Measurements from ENCODE around the gene SYNJ1.
"Not testable (repeated sequence)": the region's sequence is repeated elsewhere in the genome, so short reads cannot be mapped to it uniquely, and the experiment has no call there.

The SYNJ1 gene, protein sequence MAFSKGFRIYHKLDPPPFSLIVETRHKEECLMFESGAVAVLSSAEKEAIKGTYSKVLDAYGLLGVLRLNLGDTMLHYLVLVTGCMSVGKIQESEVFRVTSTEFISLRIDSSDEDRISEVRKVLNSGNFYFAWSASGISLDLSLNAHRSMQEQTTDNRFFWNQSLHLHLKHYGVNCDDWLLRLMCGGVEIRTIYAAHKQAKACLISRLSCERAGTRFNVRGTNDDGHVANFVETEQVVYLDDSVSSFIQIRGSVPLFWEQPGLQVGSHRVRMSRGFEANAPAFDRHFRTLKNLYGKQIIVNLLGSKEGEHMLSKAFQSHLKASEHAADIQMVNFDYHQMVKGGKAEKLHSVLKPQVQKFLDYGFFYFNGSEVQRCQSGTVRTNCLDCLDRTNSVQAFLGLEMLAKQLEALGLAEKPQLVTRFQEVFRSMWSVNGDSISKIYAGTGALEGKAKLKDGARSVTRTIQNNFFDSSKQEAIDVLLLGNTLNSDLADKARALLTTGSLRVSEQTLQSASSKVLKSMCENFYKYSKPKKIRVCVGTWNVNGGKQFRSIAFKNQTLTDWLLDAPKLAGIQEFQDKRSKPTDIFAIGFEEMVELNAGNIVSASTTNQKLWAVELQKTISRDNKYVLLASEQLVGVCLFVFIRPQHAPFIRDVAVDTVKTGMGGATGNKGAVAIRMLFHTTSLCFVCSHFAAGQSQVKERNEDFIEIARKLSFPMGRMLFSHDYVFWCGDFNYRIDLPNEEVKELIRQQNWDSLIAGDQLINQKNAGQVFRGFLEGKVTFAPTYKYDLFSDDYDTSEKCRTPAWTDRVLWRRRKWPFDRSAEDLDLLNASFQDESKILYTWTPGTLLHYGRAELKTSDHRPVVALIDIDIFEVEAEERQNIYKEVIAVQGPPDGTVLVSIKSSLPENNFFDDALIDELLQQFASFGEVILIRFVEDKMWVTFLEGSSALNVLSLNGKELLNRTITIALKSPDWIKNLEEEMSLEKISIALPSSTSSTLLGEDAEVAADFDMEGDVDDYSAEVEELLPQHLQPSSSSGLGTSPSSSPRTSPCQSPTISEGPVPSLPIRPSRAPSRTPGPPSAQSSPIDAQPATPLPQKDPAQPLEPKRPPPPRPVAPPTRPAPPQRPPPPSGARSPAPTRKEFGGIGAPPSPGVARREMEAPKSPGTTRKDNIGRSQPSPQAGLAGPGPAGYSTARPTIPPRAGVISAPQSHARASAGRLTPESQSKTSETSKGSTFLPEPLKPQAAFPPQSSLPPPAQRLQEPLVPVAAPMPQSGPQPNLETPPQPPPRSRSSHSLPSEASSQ (N-terminal part only)

DNA sequence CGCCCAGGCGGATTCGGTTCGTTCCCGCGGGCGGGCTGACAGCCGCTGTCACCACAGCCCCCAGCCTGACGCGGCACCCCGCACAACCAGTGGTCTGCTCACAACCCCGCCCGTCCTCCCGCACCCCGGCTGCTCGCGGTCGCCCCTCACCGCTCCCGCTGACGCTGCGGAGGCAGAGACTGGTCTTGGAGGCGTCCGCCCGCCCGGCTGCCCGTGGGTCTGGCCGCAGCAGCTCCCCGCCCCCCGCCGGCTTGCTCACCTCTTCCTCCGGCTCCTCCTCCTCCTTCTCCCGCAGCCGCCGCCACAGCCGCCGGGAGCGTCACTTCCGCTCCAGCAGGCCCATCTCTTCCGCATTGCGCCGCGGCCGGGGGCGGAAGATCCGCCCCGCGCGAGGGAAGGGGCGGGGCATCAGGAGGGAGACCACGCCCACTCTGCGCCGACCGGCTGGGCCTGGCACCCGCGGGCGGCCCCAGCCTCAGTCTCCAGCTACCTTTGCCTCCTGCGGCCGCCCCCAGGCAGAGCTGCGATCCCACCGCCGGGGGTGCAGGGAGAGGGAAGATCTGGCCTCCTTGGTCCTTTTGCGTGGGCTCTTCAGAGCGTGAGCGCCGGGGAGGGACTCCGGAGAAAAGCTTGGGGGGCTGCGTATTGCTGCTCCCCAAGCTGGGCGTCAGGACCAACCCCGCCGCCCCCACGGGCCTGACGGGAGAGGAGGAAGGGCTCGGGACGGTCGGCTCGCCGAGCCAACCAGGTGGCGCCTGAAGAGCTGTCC is at the start of gene SYNJ1:
Gene SYNJ1 (minus strand): TSS at position 327 of the 769 bp plus-strand sequence. CDS start 1,118 bp downstream, outside the sequence.
- Histone ChIP-seq H3K27me3 (replicated peaks; ENCODE audit: control insufficient read depth, insufficient read depth, low read length) (no peaks in the 10 kb centered on the region), H3K9me3 (ENCODE audit: control insufficient read depth, low read length) (no peaks in the 10 kb centered on the region), H3K9ac (ENCODE audit: low read length) (peak within 1 kb of the TSS; percentile 90), H3K4me3 (ENCODE audit: low read length) (peak within 1 kb of the TSS; percentile 93), H3K4me1 (ENCODE audit: control insufficient read depth, insufficient read depth, low read length) (peaks cover 7% of the 10 kb centered on the region), H3K36me3 (ENCODE audit: control insufficient read depth, insufficient read depth, low read length, severe bottlenecking) (peaks cover 5% of the 10 kb centered on the region)
- peak; percentile 99 for DNase-seq (ENCODE audit: low read depth)

DNA sequence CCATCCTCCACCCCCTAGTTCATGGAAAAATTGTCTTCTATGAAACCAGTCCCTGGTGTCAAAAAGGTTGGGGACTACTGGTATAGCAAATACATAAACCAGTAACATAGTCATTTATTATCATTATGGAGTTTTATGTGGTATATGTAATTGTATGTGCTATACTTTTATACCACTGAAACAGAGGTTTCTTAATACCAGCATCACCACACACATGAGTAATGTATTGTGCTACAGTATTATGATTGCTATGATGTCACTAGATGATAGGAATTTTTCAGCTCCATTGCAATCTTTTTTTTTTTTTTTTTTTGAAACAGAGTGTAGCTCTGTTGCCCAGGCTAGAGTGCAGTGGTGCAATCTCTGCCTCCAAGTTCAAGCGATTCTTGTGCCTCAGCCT is 49.5 kb upstream of the SYNJ1 start:
- DNase-seq (ENCODE audit: low read depth) = no peak
- peaks cover 6% of the 10 kb centered on the region for H3K4me1 ChIP-seq (ENCODE audit: control insufficient read depth, insufficient read depth, low read length)
- H3K4me3 ChIP-seq (ENCODE audit: low read length) = no peak overlapping the region
- H3K36me3 ChIP-seq (ENCODE audit: control insufficient read depth, insufficient read depth, low read length, severe bottlenecking) = no peaks in the 10 kb centered on the region
- no peak overlapping the region for H3K9ac ChIP-seq (ENCODE audit: low read length)
- H3K27me3 ChIP-seq (replicated peaks; ENCODE audit: control insufficient read depth, insufficient read depth, low read length) = no peaks in the 10 kb centered on the region
- H3K9me3 ChIP-seq (ENCODE audit: control insufficient read depth, low read length) = no peaks in the 10 kb centered on the region

DNA sequence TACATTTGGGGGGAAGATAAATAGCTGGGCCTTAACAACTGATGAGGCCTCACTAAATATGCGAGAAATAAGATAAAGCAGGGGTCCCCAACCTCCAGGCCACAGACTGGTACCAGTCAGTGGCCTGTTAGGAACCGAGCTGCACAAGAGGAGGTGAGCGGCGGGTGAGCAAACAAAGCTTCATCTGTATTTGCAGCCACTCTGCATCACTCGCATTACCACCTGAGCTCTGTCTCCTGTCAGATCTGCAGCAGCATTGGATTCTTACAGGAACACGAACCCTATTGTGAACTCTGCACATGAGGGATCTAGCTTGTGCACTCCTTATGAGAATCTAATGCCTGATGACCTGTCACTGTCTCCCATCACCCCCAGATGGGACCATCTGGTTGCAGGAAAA is 48.9 kb upstream of the SYNJ1 start:
- H3K4me3 ChIP-seq (ENCODE audit: low read length) = no peak overlapping the region

DNA sequence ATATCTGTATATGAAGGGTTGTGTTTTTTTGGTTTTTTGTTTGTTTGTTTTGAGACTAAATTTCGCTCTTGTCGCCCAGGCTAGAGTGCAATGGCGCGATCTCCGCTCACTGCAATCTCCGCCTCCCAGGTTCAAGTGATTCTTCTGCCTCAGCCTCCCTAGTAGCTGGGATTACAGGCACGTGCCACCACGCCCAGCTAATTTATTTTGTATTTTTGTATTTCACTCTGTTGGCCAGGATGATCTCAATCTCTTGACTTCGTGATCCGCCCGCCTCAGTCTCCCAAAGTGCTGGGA is 45.2 kb upstream of the SYNJ1 start:
- H3K4me1 ChIP-seq (ENCODE audit: control insufficient read depth, insufficient read depth, low read length) = peaks cover 30% of the 10 kb centered on the region
- not testable (repeated sequence) for H3K9me3 ChIP-seq (ENCODE audit: control insufficient read depth, low read length); H3K36me3 ChIP-seq (ENCODE audit: control insufficient read depth, insufficient read depth, low read length, severe bottlenecking); DNase-seq (ENCODE audit: low read depth); H3K27me3 ChIP-seq (replicated peaks; ENCODE audit: control insufficient read depth, insufficient read depth, low read length)
- H3K4me3 ChIP-seq (ENCODE audit: low read length) = peak overlapping the region; percentile 93
- peak overlapping the region; percentile 95 for H3K9ac ChIP-seq (ENCODE audit: low read length)

More for the DNA sequence above, 48.9 kb upstream of the SYNJ1 start:
- Histone ChIP-seq H3K9ac (ENCODE audit: low read length) (no peak overlapping the region), H3K9me3 (ENCODE audit: control insufficient read depth, low read length) (no peaks in the 10 kb centered on the region), H3K36me3 (ENCODE audit: control insufficient read depth, insufficient read depth, low read length, severe bottlenecking) (no peaks in the 10 kb centered on the region), H3K27me3 (replicated peaks; ENCODE audit: control insufficient read depth, insufficient read depth, low read length) (no peaks in the 10 kb centered on the region), H3K4me1 (ENCODE audit: control insufficient read depth, insufficient read depth, low read length) (peaks cover 6% of the 10 kb centered on the region)
- no peak for DNase-seq (ENCODE audit: low read depth)

DNA sequence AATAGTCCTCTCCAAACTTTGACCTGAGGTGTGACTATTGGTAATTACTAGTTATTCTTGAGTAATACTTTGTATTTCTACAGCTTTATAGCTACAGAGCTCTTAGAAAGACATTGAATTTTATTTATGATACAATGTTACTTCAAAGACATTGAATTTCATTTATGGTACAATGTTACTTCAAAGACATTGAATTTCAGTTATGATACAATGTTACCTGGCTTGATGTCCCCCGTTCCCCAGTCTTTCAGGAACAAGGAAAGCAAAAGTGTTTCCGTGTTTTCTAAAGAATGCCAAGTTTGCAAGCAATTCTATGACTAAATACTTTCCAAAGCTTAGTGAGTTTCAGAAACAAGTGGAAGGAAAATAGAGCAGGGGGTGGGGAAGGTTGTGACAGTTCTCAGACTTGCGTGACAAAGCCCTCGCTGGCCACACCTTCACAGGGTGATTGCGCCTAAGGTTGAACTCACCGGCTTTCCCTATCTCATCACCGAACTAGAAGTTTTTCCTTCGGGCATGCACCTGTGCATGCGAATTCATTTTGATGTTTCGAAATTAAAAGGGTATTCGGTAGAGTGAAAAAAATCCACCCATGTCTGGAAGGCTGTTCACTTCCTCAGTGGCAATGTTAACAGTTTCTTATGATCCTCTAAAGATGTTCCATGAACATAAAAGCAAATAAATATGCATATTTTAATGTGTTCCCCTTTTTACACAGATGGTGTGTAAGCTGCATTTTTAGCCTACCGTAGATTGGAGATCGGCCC is 44.7 kb upstream of the SYNJ1 start:
- H3K4me1 ChIP-seq (ENCODE audit: control insufficient read depth, insufficient read depth, low read length) = peaks cover 30% of the 10 kb centered on the region
- peak; percentile 72 for DNase-seq (ENCODE audit: low read depth)

DNA sequence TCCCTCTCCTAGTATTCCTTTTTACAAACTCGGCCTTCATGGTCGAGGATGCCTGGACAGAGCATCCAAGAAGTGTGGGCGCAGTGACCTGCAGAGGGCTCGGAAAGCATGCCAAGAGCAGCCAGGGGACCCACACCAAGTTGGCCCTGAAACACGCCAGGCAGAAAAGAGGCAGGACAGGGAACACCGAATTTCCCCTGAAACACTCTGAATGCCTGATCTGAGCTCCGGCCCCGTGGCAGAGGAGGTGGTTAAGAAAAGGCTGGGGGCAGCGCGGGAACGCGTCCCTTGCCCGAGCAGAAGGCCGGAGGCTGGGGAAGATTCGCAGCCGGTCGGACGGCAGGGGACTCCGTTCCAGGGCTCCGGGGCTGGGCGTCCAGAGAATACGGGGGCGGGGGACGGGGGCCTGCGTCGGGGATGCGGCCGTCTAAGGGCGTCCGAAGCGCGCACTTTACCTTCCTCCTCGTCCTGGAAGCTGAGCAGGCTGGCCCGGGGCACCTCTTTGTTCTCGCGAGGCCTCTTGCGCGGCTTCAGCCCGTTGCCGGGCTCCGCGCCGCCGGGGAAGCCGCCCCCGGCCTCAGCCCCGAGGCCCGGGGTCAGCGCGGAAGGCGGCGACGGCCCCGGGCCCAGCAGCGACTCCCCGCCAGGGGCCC is 43.2 kb upstream of the SYNJ1 start:
- Histone ChIP-seq H3K4me1 (ENCODE audit: control insufficient read depth, insufficient read depth, low read length) (peaks cover 30% of the 10 kb centered on the region), H3K9ac (ENCODE audit: low read length) (peak overlapping the region; percentile 91), H3K9me3 (ENCODE audit: control insufficient read depth, low read length) (no peaks in the 10 kb centered on the region), H3K4me3 (ENCODE audit: low read length) (peak overlapping the region; percentile 93), H3K27me3 (replicated peaks; ENCODE audit: control insufficient read depth, insufficient read depth, low read length) (no peaks in the 10 kb centered on the region), H3K36me3 (ENCODE audit: control insufficient read depth, insufficient read depth, low read length, severe bottlenecking) (peaks cover 11% of the 10 kb centered on the region)
- peak; percentile 86 for DNase-seq (ENCODE audit: low read depth)

More for the DNA sequence above, 44.7 kb upstream of the SYNJ1 start:
- Histone ChIP-seq H3K9me3 (ENCODE audit: control insufficient read depth, low read length) (no peaks in the 10 kb centered on the region), H3K4me3 (ENCODE audit: low read length) (peak overlapping the region; percentile 93), H3K27me3 (replicated peaks; ENCODE audit: control insufficient read depth, insufficient read depth, low read length) (no peaks in the 10 kb centered on the region), H3K36me3 (ENCODE audit: control insufficient read depth, insufficient read depth, low read length, severe bottlenecking) (peaks cover 2% of the 10 kb centered on the region), H3K9ac (ENCODE audit: low read length) (peak overlapping the region; percentile 95)

DNA sequence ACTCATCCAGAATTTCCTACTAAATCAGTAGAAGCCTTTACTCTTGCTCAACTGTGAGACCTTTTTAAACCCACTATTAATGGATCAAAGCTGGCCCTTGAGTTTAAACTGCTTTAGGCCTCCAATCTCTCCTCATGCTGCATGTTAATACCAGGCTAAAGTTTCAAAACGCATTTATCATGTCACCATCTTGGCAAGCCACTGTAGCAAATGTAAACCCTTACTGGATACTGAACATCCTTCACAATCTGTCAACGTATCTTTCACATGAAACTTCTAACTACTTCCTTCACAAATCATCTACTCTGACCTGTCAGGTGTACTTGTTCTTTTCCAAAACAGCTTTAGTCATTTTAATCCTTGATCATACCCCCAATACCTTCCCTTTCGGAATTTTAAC is 40.7 kb upstream of the SYNJ1 start:
- Histone ChIP-seq H3K36me3 (ENCODE audit: control insufficient read depth, insufficient read depth, low read length, severe bottlenecking) (peaks cover 19% of the 10 kb centered on the region), H3K9me3 (ENCODE audit: control insufficient read depth, low read length) (no peaks in the 10 kb centered on the region), H3K9ac (ENCODE audit: low read length) (no peak overlapping the region), H3K4me3 (ENCODE audit: low read length) (no peak overlapping the region), H3K27me3 (replicated peaks; ENCODE audit: control insufficient read depth, insufficient read depth, low read length) (no peaks in the 10 kb centered on the region), H3K4me1 (ENCODE audit: control insufficient read depth, insufficient read depth, low read length) (peaks cover 41% of the 10 kb centered on the region)
- DNase-seq (ENCODE audit: low read depth) = no peak

DNA sequence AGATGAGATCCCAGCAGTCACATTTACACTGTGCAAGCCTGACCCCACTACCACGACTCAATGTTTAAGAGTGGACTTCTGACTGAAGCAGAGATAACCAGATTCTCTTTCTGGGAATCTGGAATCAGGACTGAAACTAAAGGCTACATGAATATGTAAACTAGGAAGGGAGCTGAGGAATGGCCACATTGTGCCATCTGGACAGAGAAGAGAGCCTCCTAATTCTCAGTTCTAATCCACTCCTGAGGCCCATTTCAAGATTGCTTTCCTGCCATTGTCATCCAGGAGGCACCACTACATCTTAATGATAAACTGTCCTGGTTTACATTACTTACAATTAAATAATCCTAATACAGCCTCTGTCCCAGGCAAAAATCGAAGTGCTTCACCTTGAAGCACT is 37.2 kb upstream of the SYNJ1 start:
- no peaks in the 10 kb centered on the region for H3K27me3 ChIP-seq (replicated peaks; ENCODE audit: control insufficient read depth, insufficient read depth, low read length)
- H3K4me1 ChIP-seq (ENCODE audit: control insufficient read depth, insufficient read depth, low read length) = peaks cover 29% of the 10 kb centered on the region
- no peaks in the 10 kb centered on the region for H3K9me3 ChIP-seq (ENCODE audit: control insufficient read depth, low read length)
- no peak for DNase-seq (ENCODE audit: low read depth)
- peaks cover 51% of the 10 kb centered on the region for H3K36me3 ChIP-seq (ENCODE audit: control insufficient read depth, insufficient read depth, low read length, severe bottlenecking)
- H3K9ac ChIP-seq (ENCODE audit: low read length) = no peak overlapping the region
- no peak overlapping the region for H3K4me3 ChIP-seq (ENCODE audit: low read length)

DNA sequence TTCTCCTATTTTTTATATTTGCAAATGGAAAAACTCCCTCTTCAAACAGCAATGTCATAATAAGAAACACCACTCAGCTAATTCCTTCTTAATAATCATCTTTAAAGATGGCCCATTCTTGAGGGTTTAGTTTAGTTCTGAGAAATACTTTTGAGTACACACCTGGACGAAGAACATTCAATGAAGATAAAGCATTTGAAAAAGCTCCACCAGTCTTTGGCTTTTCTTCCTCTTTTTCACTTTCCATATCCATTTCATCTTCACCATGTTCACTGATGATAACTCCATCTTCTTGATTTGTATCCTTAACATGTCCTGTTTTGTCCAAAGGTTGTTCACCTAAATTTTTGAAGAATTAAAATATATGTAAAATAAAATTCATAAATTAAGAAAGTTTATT is 36.4 kb upstream of the SYNJ1 start:
- Histone ChIP-seq H3K9me3 (ENCODE audit: control insufficient read depth, low read length) (no peaks in the 10 kb centered on the region), H3K4me3 (ENCODE audit: low read length) (no peak overlapping the region), H3K9ac (ENCODE audit: low read length) (no peak overlapping the region), H3K36me3 (ENCODE audit: control insufficient read depth, insufficient read depth, low read length, severe bottlenecking) (peaks cover 59% of the 10 kb centered on the region), H3K4me1 (ENCODE audit: control insufficient read depth, insufficient read depth, low read length) (peaks cover 20% of the 10 kb centered on the region), H3K27me3 (replicated peaks; ENCODE audit: control insufficient read depth, insufficient read depth, low read length) (no peaks in the 10 kb centered on the region)
- no peak for DNase-seq (ENCODE audit: low read depth)
